A673 (cell line): ENCODE data around the gene RHOC. TPM values are rescaled to one million over a fixed set of nuclear protein-coding genes. Genes with fewer than 3 reads are reported as not detected.

ENCODE experiments used
- BruUV-seq: library from RNA; stranded (reverse); fragments of 400-500 nt; replicated peaks from 2 replicates; lab custom pipeline; 2021; lab: Mats Ljungman, UMichigan
- CTCF ChIA-PET: fragments of 300-600 bp; sonication (Branson Sonifier 250); formaldehyde crosslinking; loops from one replicate; lab custom pipeline; 2022; ENCODE audit warnings: antibody characterized with exemption; lab: Charles Lee
- POLR2A ChIA-PET: fragments of 300-600 bp; sonication (Branson Sonifier 250); formaldehyde crosslinking; loops from one replicate; lab custom pipeline; 2022; ENCODE audit warnings: antibody characterized with exemption; ENCODE audit not compliant: low non-redundant PET; lab: Charles Lee
- DNase-seq: peaks from one replicate; pipeline ENCODE4 v3.0.0-alpha.2; 2015; ENCODE audit warnings: low spot score
- H3K27ac ChIP-seq: fragments of 200-600 bp; sonication (generic); 2 replicates; pipeline ENCODE4 v1.5.1; 2016; ENCODE audit warnings: mixed run types, low read depth, mild to moderate bottlenecking, mixed read lengths, antibody characterized with exemption, low read length; ENCODE audit not compliant: poor library complexity, severe bottlenecking
- H3K27me3 ChIP-seq: fragments of 200-600 bp; sonication (generic); replicated peaks from 2 replicates; pipeline ENCODE4 v1.6.1; 2017; ENCODE audit warnings: mixed run types, low read depth, mild to moderate bottlenecking, mixed read lengths, antibody characterized with exemption, low read length; ENCODE audit not compliant: insufficient read depth, poor library complexity
- H3K36me3 ChIP-seq: fragments of 200-600 bp; sonication (generic); 2 replicates; pipeline ENCODE4 v1.6.1; 2016; ENCODE audit warnings: mixed run types, mild to moderate bottlenecking, mixed read lengths, antibody characterized with exemption, low read length; ENCODE audit not compliant: insufficient read depth, poor library complexity, severe bottlenecking
- H3K4me1 ChIP-seq: fragments of 200-600 bp; sonication (generic); 2 replicates; pipeline ENCODE4 v1.6.1; 2017; ENCODE audit warnings: mixed run types, mild to moderate bottlenecking, mixed read lengths, antibody characterized with exemption, low read length; ENCODE audit not compliant: insufficient read depth, poor library complexity, severe bottlenecking
- H3K4me3 ChIP-seq: fragments of 200-600 bp; sonication (generic); 2 replicates; pipeline ENCODE4 v1.5.1; 2016; ENCODE audit warnings: low read depth, mixed run types, mild to moderate bottlenecking, mixed read lengths, low read length; ENCODE audit not compliant: poor library complexity, severe bottlenecking
- H3K9me3 ChIP-seq: fragments of 200-600 bp; sonication (generic); 2 replicates; pipeline ENCODE4 v1.6.1; 2016; ENCODE audit warnings: mixed run types, low read depth, mild to moderate bottlenecking, mixed read lengths, antibody characterized with exemption, low read length; ENCODE audit not compliant: poor library complexity, severe bottlenecking
- CTCF ChIP-seq: fragments of 300-800, 200-600 bp; sonication (generic); conservative IDR thresholded peaks from 2 replicates; pipeline ENCODE4 v1.5.1; 2017; ENCODE audit warnings: low read depth, mild to moderate bottlenecking, antibody characterized with exemption, low read length, moderate library complexity, mixed read lengths
- EZH2 ChIP-seq: fragments of 200-600 bp; sonication (generic); IDR thresholded peaks from 2 replicates; pipeline ENCODE4 v1.6.1; 2017; ENCODE audit warnings: borderline replicate concordance, low read depth, mild to moderate bottlenecking, mixed read lengths, antibody characterized with exemption, low read length; ENCODE audit not compliant: poor library complexity, severe bottlenecking
- intact Hi-C: fragments of 100-400 bp; cut with micrococcal nuclease; formaldehyde crosslinking; loops from one replicate; pipeline ENCODE4 v1.10.0; 2022; ENCODE audit not compliant: unreplicated experiment
- total RNA-seq: library from RNA; stranded (reverse); gene quantifications from 2 replicates; pipeline ENCODE4 v1.2.3, GENCODE V29; 2021

RHOC gene
- total RNA-seq, 1 experiment from 2014 or later, result 54.3 TPM

GRCh38 chr1:112687361-112687760, 19.6 kb downstream of the RHOC start:
- no peak overlapping the region for H3K27ac ChIP-seq
- H3K27me3 ChIP-seq, result no peaks in the 10 kb centered on the region
- H3K36me3 ChIP-seq, result peaks cover 17% of the 10 kb centered on the region
- no peak overlapping the region for H3K4me3 ChIP-seq
- no peaks in the 10 kb centered on the region for H3K4me1 ChIP-seq
- no TSS peak for BruUV-seq
- POLR2A ChIA-PET, result no interaction called here
- TF ChIP-seq EZH2, result no peak
- no peak for TF ChIP-seq CTCF
- no peaks in the 10 kb centered on the region for H3K9me3 ChIP-seq
- DNase-seq, result no peak
- intact Hi-C loops, result no loop called here
- CTCF ChIA-PET, result no interaction called here

GRCh38 chr1:112686835-112687234, 20.1 kb downstream of the RHOC start:
- BruUV-seq, result no TSS peak
- no peak for TF ChIP-seq EZH2
- TF ChIP-seq CTCF, result no peak
- Histone ChIP-seq H3K4me3 (no peak overlapping the region), H3K27me3 (no peaks in the 10 kb centered on the region), H3K9me3 (no peaks in the 10 kb centered on the region), H3K4me1 (no peaks in the 10 kb centered on the region), H3K27ac (no peak overlapping the region), H3K36me3 (peaks cover 12% of the 10 kb centered on the region)
- POLR2A ChIA-PET, result no interaction called here
- DNase-seq, result no peak
- CTCF ChIA-PET, result no interaction called here
- intact Hi-C loops, result no loop called here

- intact Hi-C loops, result no loop called here
- ChIA-PET POLR2A (no interaction called here), CTCF (no interaction called here)
- H3K4me1 ChIP-seq, result no peaks in the 10 kb centered on the region
- DNase-seq, result no peak
- H3K9me3 ChIP-seq, result no peaks in the 10 kb centered on the region
- H3K36me3 ChIP-seq, result peaks cover 10% of the 10 kb centered on the region
- BruUV-seq, result no TSS peak
- H3K27ac ChIP-seq, result no peak overlapping the region
- no peaks in the 10 kb centered on the region for H3K27me3 ChIP-seq
- H3K4me3 ChIP-seq, result no peak overlapping the region
- TF ChIP-seq CTCF, result no peak
- TF ChIP-seq EZH2, result no peak
These were observed 20.5 kb downstream of the RHOC start for GRCh38 chr1:112686417-112686816.
